WTC11 (cell line): ENCODE results near the gene MTF2. TPM values are rescaled to one million over a fixed set of nuclear protein-coding genes. Genes with fewer than 3 reads are reported as not detected.

Experiments used
- ATAC-seq: fragments of 200-7000 bp; cut with Tn5 transposase; 2 replicates; pipeline ENCODE4 v1.10.0; 2021; ENCODE audit warnings: mild to moderate bottlenecking, moderate library complexity
- CTCF ChIA-PET: fragments of 300-600 bp; sonication (Branson Sonifier 250); formaldehyde crosslinking; loops from one replicate; lab custom pipeline; 2021; ENCODE audit warnings: antibody characterized with exemption; lab: Charles Lee
- POLR2A ChIA-PET: fragments of 350-600 bp; sonication (Branson Sonifier 250); formaldehyde crosslinking; loops from one replicate; lab custom pipeline; 2021; ENCODE audit warnings: antibody characterized with exemption; lab: Charles Lee
- DNase-seq: peaks from one replicate; pipeline ENCODE4 v3.0.0; 2021; ENCODE audit warnings: low spot score
- H3K27ac Mint-ChIP-seq: 2 replicates; pipeline ENCODE4 v1.8.0; 2021; ENCODE audit warnings: mixed read lengths
- H3K27me3 Mint-ChIP-seq: 2 replicates; pipeline ENCODE4 v1.8.0; 2021; ENCODE audit warnings: low read depth, mild to moderate bottlenecking, moderate library complexity, mixed read lengths
- H3K36me3 Mint-ChIP-seq: 2 replicates; pipeline ENCODE4 v1.8.0; 2021; ENCODE audit warnings: mixed read lengths
- H3K4me1 Mint-ChIP-seq: 2 replicates; pipeline ENCODE4 v1.8.0; 2022; ENCODE audit warnings: mixed read lengths
- H3K4me3 Mint-ChIP-seq: 2 replicates; pipeline ENCODE4 v1.8.0; 2021; ENCODE audit warnings: mild to moderate bottlenecking, moderate library complexity, mixed read lengths
- H3K9me3 Mint-ChIP-seq: 2 replicates; pipeline ENCODE4 v1.8.0; 2021; ENCODE audit warnings: mixed read lengths
- ATF3 ChIP-seq: sonication (generic); formaldehyde crosslinking; conservative IDR thresholded peaks from 2 replicates; pipeline ENCODE4 v1.8.1; 2022; ENCODE audit warnings: mild to moderate bottlenecking, missing genetic modification reagents
- CREB1 ChIP-seq: sonication (generic); formaldehyde crosslinking; IDR thresholded peaks from 2 replicates; pipeline ENCODE4 v1.8.0; 2023; ENCODE audit warnings: mild to moderate bottlenecking, missing genetic modification reagents
- E2F5 ChIP-seq: sonication (generic); formaldehyde crosslinking; IDR thresholded peaks from 2 replicates; pipeline ENCODE4 v1.8.1; 2022; ENCODE audit warnings: mild to moderate bottlenecking, moderate library complexity, missing genetic modification reagents
- ELF4 ChIP-seq: sonication (generic); formaldehyde crosslinking; IDR thresholded peaks from 2 replicates; pipeline ENCODE4 v1.8.1; 2022; ENCODE audit warnings: low read depth, mild to moderate bottlenecking, moderate library complexity, missing genetic modification reagents
- ESRRA ChIP-seq: sonication (generic); formaldehyde crosslinking; IDR thresholded peaks from 2 replicates; pipeline ENCODE4 v1.8.1; 2022; ENCODE audit warnings: mild to moderate bottlenecking, missing genetic modification reagents, borderline replicate concordance
- ETV6 ChIP-seq: sonication (generic); formaldehyde crosslinking; IDR thresholded peaks from 2 replicates; pipeline ENCODE4 v1.8.1; 2022; ENCODE audit warnings: mild to moderate bottlenecking, missing genetic modification reagents
- FOXJ3 ChIP-seq: sonication (generic); formaldehyde crosslinking; IDR thresholded peaks from 2 replicates; pipeline ENCODE4 v1.9.0; 2021; ENCODE audit warnings: missing genetic modification reagents, mild to moderate bottlenecking, borderline replicate concordance
- NR3C1 ChIP-seq: sonication (generic); formaldehyde crosslinking; conservative IDR thresholded peaks from 2 replicates; pipeline ENCODE4 v1.8.1; 2023; ENCODE audit warnings: low read depth, mild to moderate bottlenecking, missing genetic modification reagents
- PRDM15 ChIP-seq: sonication (generic); formaldehyde crosslinking; IDR thresholded peaks from 2 replicates; pipeline ENCODE4 v1.8.0; 2022; ENCODE audit warnings: missing genetic modification reagents
- PREB ChIP-seq: sonication (generic); formaldehyde crosslinking; IDR thresholded peaks from 2 replicates; pipeline ENCODE4 v1.8.1; 2022; ENCODE audit warnings: mild to moderate bottlenecking, missing genetic modification reagents, moderate library complexity, borderline replicate concordance
- SMAD4 ChIP-seq: sonication (generic); formaldehyde crosslinking; IDR thresholded peaks from 2 replicates; pipeline ENCODE4 v1.8.0; 2022; ENCODE audit warnings: mild to moderate bottlenecking, missing genetic modification reagents
- SP1 ChIP-seq: sonication (generic); formaldehyde crosslinking; conservative IDR thresholded peaks from 2 replicates; pipeline ENCODE4 v1.8.1; 2022; ENCODE audit warnings: missing genetic modification reagents
- STAT6 ChIP-seq: sonication (generic); formaldehyde crosslinking; conservative IDR thresholded peaks from 2 replicates; pipeline ENCODE4 v1.8.1; 2023; ENCODE audit warnings: mild to moderate bottlenecking, low read depth, missing genetic modification reagents, moderate library complexity
- USF1 ChIP-seq: sonication (generic); formaldehyde crosslinking; IDR thresholded peaks from 2 replicates; pipeline ENCODE4 v1.8.0; 2022; ENCODE audit warnings: mild to moderate bottlenecking, missing genetic modification reagents
- USF2 ChIP-seq: sonication (generic); formaldehyde crosslinking; IDR thresholded peaks from 2 replicates; pipeline ENCODE4 v1.8.1; 2023; ENCODE audit warnings: mild to moderate bottlenecking, missing genetic modification reagents, moderate library complexity
- ZNF219 ChIP-seq: sonication (generic); formaldehyde crosslinking; IDR thresholded peaks from 2 replicates; pipeline ENCODE4 v1.8.0; 2023; ENCODE audit warnings: missing genetic modification reagents, mild to moderate bottlenecking, borderline replicate concordance
- ZNF512 ChIP-seq: sonication (generic); formaldehyde crosslinking; IDR thresholded peaks from 2 replicates; pipeline ENCODE4 v1.8.1; 2022; ENCODE audit warnings: missing genetic modification reagents, borderline replicate concordance
- total RNA-seq: library from RNA; stranded (reverse); gene quantifications from 3 replicates; pipeline ENCODE4 v1.2.3, GENCODE V29; 2021

The MTF2 gene
- total RNA-seq, 1 experiment from 2014 or later, result 111 TPM

GRCh38 chr1:93129507-93130099 is 50.5 kb downstream of the MTF2 start:
- TF ChIP-seq NR3C1 (CRISPR knock-in tag) (no peak), ATF3 (CRISPR knock-in tag) (no peak), ELF4 (CRISPR knock-in tag) (no peak)
- H3K27me3 Mint-ChIP-seq, result no peaks in the 10 kb centered on the region
- H3K9me3 Mint-ChIP-seq, result no peaks in the 10 kb centered on the region
- no peak overlapping the region for H3K4me3 Mint-ChIP-seq
- ATAC-seq, result no peak
- no peak overlapping the region for H3K27ac Mint-ChIP-seq
- CTCF ChIA-PET, result interaction anchor here (0.6 kb wide), 1 partner anchor 19 kb away, joined by 3 read pairs; no protein-coding TSS in a partner anchor
- peaks cover 21% of the 10 kb centered on the region for H3K4me1 Mint-ChIP-seq
- H3K36me3 Mint-ChIP-seq, result peaks cover 20% of the 10 kb centered on the region
- POLR2A ChIA-PET, result no interaction called here
- DNase-seq, result no peak

GRCh38 chr1:93132638-93133037 is 53.6 kb downstream of the MTF2 start:
- H3K9me3 Mint-ChIP-seq, result no peaks in the 10 kb centered on the region
- DNase-seq (no peak), ATAC-seq (no peak)
- no peak overlapping the region for H3K4me3 Mint-ChIP-seq
- no peaks in the 10 kb centered on the region for H3K27me3 Mint-ChIP-seq
- H3K27ac Mint-ChIP-seq, result no peak overlapping the region
- H3K36me3 Mint-ChIP-seq, result peaks cover 38% of the 10 kb centered on the region
- no peaks in the 10 kb centered on the region for H3K4me1 Mint-ChIP-seq
- ChIA-PET POLR2A (interaction anchor here (1.0 kb wide), 1 partner anchor 12 kb away, joined by 3 read pairs; no protein-coding TSS in a partner anchor), CTCF (no interaction called here)
- TF ChIP-seq NR3C1 (CRISPR knock-in tag) (no peak), E2F5 (CRISPR knock-in tag) (no peak), USF2 (CRISPR knock-in tag) (no peak), CREB1 (CRISPR knock-in tag) (no peak), SMAD4 (CRISPR knock-in tag) (no peak), USF1 (CRISPR knock-in tag) (no peak), SP1 (CRISPR knock-in tag) (no peak), ZNF512 (CRISPR knock-in tag) (no peak)

- peak overlapping the region; percentile 27; the same call in 1 of the 2 replicates for H3K27ac Mint-ChIP-seq
- H3K4me1 Mint-ChIP-seq, result no peaks in the 10 kb centered on the region
- no peaks in the 10 kb centered on the region for H3K9me3 Mint-ChIP-seq
- H3K4me3 Mint-ChIP-seq, result no peak overlapping the region
- no peak for DNase-seq
- H3K27me3 Mint-ChIP-seq, result no peaks in the 10 kb centered on the region
- H3K36me3 Mint-ChIP-seq, result peaks cover 60% of the 10 kb centered on the region
- ChIA-PET POLR2A (no interaction called here), CTCF (interaction anchor here (1.0 kb wide), 1 partner anchor 56 kb away, joined by 6 read pairs; no protein-coding TSS in a partner anchor)
- no peak for ATAC-seq
- TF ChIP-seq STAT6 (no peak), PRDM15 (no peak), PREB (CRISPR knock-in tag) (no peak), ETV6 (CRISPR knock-in tag) (no peak), FOXJ3 (CRISPR knock-in tag) (no peak), ZNF219 (CRISPR knock-in tag) (no peak), ESRRA (no peak)
These were observed 57.4 kb downstream of the MTF2 start for GRCh38 chr1:93136445-93136844.
